ENCODE data around the gene GNG8. TPM values are rescaled to one million over a fixed set of nuclear protein-coding genes. Genes with fewer than 3 reads are reported as not detected.

GNG8 gene
- total RNA-seq, 1 experiment from 2014 or later, result not detected

DNA sequence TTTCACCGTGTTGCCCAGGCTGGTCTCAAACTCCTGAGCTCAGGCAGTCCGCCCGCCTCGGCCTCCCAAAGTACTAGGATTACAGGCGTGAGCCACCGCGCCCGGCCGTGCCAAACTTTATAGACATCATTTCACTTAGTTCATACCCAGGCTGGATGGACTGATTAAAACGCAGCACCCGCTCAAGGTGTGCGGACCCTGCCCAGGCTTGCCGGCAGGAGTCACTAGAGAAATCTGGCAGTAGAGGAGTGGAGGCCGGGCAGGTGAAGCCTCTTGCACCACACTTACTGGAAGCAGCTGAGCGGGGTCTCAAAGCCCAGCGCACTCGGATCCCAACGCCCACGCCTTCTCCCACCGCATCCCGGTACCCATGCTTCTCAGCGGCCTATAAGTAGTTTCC lies 22.5 kb downstream of the GNG8 start:
- Histone ChIP-seq H4K91ac (ENCODE audit: insufficient read length, low read depth, low read length) (no peak overlapping the region), H2BK120ac (ENCODE audit: low read depth, low read length, poor library complexity, severe bottlenecking) (no peak overlapping the region), H3T11ph (ENCODE audit: low read length) (no peak overlapping the region), H2AFZ (ENCODE audit: low read length) (no peak overlapping the region), H3K27ac (ENCODE audit: insufficient read length, low read depth, low read length) (no peak overlapping the region), H3K79me2 (ENCODE audit: insufficient read depth, low read length) (no peaks in the 10 kb centered on the region), H3K23ac (ENCODE audit: insufficient read length, low read depth, low read length) (no peak overlapping the region), H3K4me2 (ENCODE audit: insufficient read depth, insufficient read length, low read length) (no peak overlapping the region), H2BK20ac (ENCODE audit: low read depth, low read length, poor library complexity, severe bottlenecking) (no peak overlapping the region), H3K9ac (ENCODE audit: extremely low read depth, insufficient read length, low read length) (no peak overlapping the region), H2AK5ac (ENCODE audit: insufficient read length, low read length) (no peak overlapping the region), H3K9me3 (ENCODE audit: control insufficient read depth, low read depth, low read length) (no peaks in the 10 kb centered on the region), H4K8ac (replicated peaks; ENCODE audit: insufficient read length, low read depth, low read length) (no peak overlapping the region), H2BK12ac (ENCODE audit: insufficient read length, low read depth, low read length) (no peak overlapping the region), H3K14ac (ENCODE audit: insufficient read depth, low read length) (no peak overlapping the region), H3K23me2 (ENCODE audit: insufficient read length, low read depth, low read length, poor library complexity, severe bottlenecking) (no peaks in the 10 kb centered on the region), H2BK15ac (ENCODE audit: low read depth, low read length) (no peak overlapping the region), H3K18ac (ENCODE audit: insufficient read length, low read depth, low read length) (no peak overlapping the region), H3K79me1 (ENCODE audit: insufficient read depth, low read depth, low read length, poor library complexity, severe bottlenecking) (no peaks in the 10 kb centered on the region), H3K56ac (ENCODE audit: insufficient read length, low read depth, low read length) (no peak overlapping the region), H2BK5ac (ENCODE audit: insufficient read length, low read length) (no peak overlapping the region), H3K27me3 (ENCODE audit: insufficient read depth, low read length) (no peaks in the 10 kb centered on the region), H3K4ac (ENCODE audit: low read depth, low read length) (no peak overlapping the region), H4K5ac (ENCODE audit: insufficient read length, low read depth, low read length) (no peak overlapping the region), H4K20me1 (ENCODE audit: control insufficient read depth, insufficient read depth, insufficient read length) (no peaks in the 10 kb centered on the region), H3K4me1 (ENCODE audit: insufficient read depth, low read length) (no peaks in the 10 kb centered on the region; the same call in 1 of the 2 replicates)
- Mint-ChIP-seq H3K4me1 (peaks cover 11 to 14% of the 10 kb centered on the region in 2 experiments; a peak in 3 of 4 replicates), H3K9me3 (no peaks in the 10 kb centered on the region), H3K36me3 (ENCODE audit: insufficient read depth in 1 of 3, low read depth in 3 of 3) (peaks cover 11 to 22% (median 18%) of the 10 kb centered on the region in 3 experiments; a peak in 5 of 7 replicates), H3K27me3 (ENCODE audit: low read depth) (peaks cover 7% of the 10 kb centered on the region), H3K4me3 (no peak overlapping the region; a peak in 1 of 5 replicates), H3K27ac (no peak overlapping the region; a peak in 1 of 7 replicates)
- no peak for DNase-seq
- WGBS (ENCODE audit: extremely low coverage, insufficient read length, low lambda C conversion rate), result no CpG with 5 or more reads among the region's 22 CpGs
- TF ChIP-seq, protein P1, sequence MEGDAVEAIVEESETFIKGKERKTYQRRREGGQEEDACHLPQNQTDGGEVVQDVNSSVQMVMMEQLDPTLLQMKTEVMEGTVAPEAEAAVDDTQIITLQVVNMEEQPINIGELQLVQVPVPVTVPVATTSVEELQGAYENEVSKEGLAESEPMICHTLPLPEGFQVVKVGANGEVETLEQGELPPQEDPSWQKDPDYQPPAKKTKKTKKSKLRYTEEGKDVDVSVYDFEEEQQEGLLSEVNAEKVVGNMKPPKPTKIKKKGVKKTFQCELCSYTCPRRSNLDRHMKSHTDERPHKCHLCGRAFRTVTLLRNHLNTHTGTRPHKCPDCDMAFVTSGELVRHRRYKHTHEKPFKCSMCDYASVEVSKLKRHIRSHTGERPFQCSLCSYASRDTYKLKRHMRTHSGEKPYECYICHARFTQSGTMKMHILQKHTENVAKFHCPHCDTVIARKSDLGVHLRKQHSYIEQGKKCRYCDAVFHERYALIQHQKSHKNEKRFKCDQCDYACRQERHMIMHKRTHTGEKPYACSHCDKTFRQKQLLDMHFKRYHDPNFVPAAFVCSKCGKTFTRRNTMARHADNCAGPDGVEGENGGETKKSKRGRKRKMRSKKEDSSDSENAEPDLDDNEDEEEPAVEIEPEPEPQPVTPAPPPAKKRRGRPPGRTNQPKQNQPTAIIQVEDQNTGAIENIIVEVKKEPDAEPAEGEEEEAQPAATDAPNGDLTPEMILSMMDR (conservative IDR thresholded peaks at IDR 0.05), result no peak
